Transverse colon (tissue), 4 donors: ENCODE data around the gene SLC25A24.

Source experiments
- CTCF ChIP-seq, 5 experiments: fragments of 200-600 bp in 3 of 5; fragments of 450-650 bp in 2 of 5; sonication (generic) in 3 of 5; IDR thresholded peaks; 1 replicate in 2 of 5; 2 replicates in 3 of 5; pipeline ENCODE4 v1.5.1; 2016 to 2017; ENCODE audit warnings: antibody characterized with exemption in 5 of 5, inconsistent platforms in 3 of 5, mild to moderate bottlenecking in 2 of 5, moderate library complexity in 1 of 5
- POLR2A ChIP-seq: fragments of 450-650 bp; IDR thresholded peaks from one replicate; pipeline ENCODE4 v1.6.1; 2016; ENCODE audit warnings: antibody characterized with exemption, mild to moderate bottlenecking, moderate library complexity
- POLR2AphosphoS5 ChIP-seq, 3 donors: sonication (generic); formaldehyde crosslinking; IDR thresholded peaks; one replicate each; pipeline ENCODE4 v1.6.1; 2016; ENCODE audit warnings: antibody characterized with exemption in 3 of 3

GRCh38 chr1:108129999-108130398 lies 70.1 kb downstream of the SLC25A24 start:
- no peak for TF ChIP-seq POLR2A
- TF ChIP-seq POLR2AphosphoS5 (IDR thresholded peaks at IDR 0.05) = no peak
- TF ChIP-seq CTCF (IDR thresholded peaks at IDR 0.05) = no peak
